ENCODE measurements around the gene HJV. TPM values are rescaled to one million over a fixed set of nuclear protein-coding genes. Genes with fewer than 3 reads are reported as not detected.

The HJV gene, protein sequence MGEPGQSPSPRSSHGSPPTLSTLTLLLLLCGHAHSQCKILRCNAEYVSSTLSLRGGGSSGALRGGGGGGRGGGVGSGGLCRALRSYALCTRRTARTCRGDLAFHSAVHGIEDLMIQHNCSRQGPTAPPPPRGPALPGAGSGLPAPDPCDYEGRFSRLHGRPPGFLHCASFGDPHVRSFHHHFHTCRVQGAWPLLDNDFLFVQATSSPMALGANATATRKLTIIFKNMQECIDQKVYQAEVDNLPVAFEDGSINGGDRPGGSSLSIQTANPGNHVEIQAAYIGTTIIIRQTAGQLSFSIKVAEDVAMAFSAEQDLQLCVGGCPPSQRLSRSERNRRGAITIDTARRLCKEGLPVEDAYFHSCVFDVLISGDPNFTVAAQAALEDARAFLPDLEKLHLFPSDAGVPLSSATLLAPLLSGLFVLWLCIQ
- total RNA-seq, result not detected in 2 replicates

GRCh38 chr1:146021622-146022402, at the start of gene HJV:
HJV (minus strand) TSS chr1:146021735; CDS start chr1:146020231, 1,504 bp downstream.

DNA sequence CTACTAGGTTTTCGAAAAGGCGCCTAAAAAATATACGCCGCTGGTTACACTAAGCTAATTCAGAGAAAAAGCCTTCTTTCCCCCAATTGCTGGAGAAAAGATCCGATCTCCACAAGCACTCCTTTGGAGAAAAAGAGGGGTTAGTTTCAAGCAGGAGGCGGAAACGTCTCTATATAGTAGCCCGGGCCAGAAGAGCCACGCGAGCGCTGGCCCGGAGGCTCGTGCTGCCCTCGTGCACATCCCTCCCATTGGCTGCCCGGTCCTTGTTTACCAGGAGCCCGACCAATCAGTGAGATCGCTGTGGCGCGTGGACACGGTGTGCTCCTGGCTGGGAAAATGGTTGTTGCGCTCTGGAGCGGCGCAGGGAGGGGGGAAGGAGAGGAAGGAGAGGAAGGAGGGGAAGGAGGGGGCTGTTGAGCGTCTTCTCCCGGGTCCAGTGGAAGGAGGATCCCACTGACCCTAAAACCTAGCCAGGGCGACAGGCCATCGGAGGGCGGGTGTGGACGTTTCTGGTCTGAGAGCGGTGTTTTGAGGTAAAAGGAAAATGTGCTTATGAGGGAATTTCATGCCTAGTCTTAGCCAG, 25.0 kb downstream of the HJV start, which contains the start of gene TXNIP:
Gene TXNIP, minus strand, starts transcription at position 147 of the 583 bp plus-strand sequence. CDS start 313 bp downstream, outside the sequence.

Other genes starting within 250 kb of the HJV start
- 9.9 and 10.9 TPM in 2 replicates for gene RNF115, start 197.6 kb downstream of the HJV start, total RNA-seq
- 34.6 and 35.4 TPM in 2 replicates for gene POLR3C, start 197.5 kb downstream of the HJV start, total RNA-seq
- gene NUDT17, start 176.1 kb downstream of the HJV start, total RNA-seq, result 4.2 and 6.4 TPM in 2 replicates
- gene PIAS3, start 162.7 kb downstream of the HJV start, total RNA-seq, result 34.8 and 34.9 TPM in 2 replicates
- 6.8 and 7.4 TPM in 2 replicates for gene ANKRD35, start 135.9 kb downstream of the HJV start, total RNA-seq
- gene ITGA10, start 111.7 kb downstream of the HJV start, total RNA-seq, result 25.7 and 25.9 TPM in 2 replicates
- 29.6 and 32.3 TPM in 2 replicates for gene PEX11B, start 103.0 kb downstream of the HJV start, total RNA-seq
- gene RBM8A, start 94.3 kb downstream of the HJV start, total RNA-seq, result 181 and 204 TPM in 2 replicates
- gene LIX1L, start 63.7 kb downstream of the HJV start, total RNA-seq, result 25.1 and 25.9 TPM in 2 replicates
- gene ANKRD34A, start 57.2 kb downstream of the HJV start, total RNA-seq, result 0.59 and 1.3 TPM in 2 replicates
- gene POLR3GL, start 57.0 kb downstream of the HJV start, total RNA-seq, result 23.2 and 26.1 TPM in 2 replicates
- 132 and 141 TPM in 2 replicates for gene TXNIP, start 25.2 kb downstream of the HJV start, total RNA-seq
- gene NBPF10, start 123.1 kb upstream of the HJV start, total RNA-seq, result 0.30 and 0.34 TPM in 2 replicates
- gene NOTCH2NLA, start 207.3 kb upstream of the HJV start, total RNA-seq, result 17.8 and 18.9 TPM in 2 replicates